Activated naive CD8-positive, alpha-beta T cell treated with anti-CD3 and anti-CD28 coated beads, Interleukin-2, amount 10 ng/mL, durations not matched to agents 7 days and 5 days (primary cell): ENCODE results near the gene MIPEP. TPM values are rescaled to one million over a fixed set of nuclear protein-coding genes. Genes with fewer than 3 reads are reported as not detected.

ENCODE experiments used
- ATAC-seq: fragments of 150-1000 bp; cut with Tn5 transposase; one replicate; pipeline ENCODE4 v1.10.0; 2021; ENCODE audit warnings: low read depth, moderate library complexity
- POLR2A ChIA-PET: fragments of 350-600 bp; sonication (Branson Sonifier 250); formaldehyde crosslinking; loops from one replicate; lab custom pipeline; 2021; ENCODE audit warnings: antibody characterized with exemption; lab: Charles Lee
- DNase-seq: peaks from one replicate; pipeline ENCODE4 v3.0.0; 2021
- H3K27ac Mint-ChIP-seq: one replicate; pipeline ENCODE4 v1.8.0; 2022; ENCODE audit warnings: mild to moderate bottlenecking, mixed read lengths
- H3K27me3 Mint-ChIP-seq: one replicate; pipeline ENCODE4 v1.8.0; 2022; ENCODE audit warnings: mild to moderate bottlenecking, moderate library complexity, mixed read lengths
- H3K36me3 Mint-ChIP-seq: one replicate; pipeline ENCODE4 v1.8.0; 2021; ENCODE audit warnings: mild to moderate bottlenecking, mixed read lengths
- H3K4me1 Mint-ChIP-seq: one replicate; pipeline ENCODE4 v1.8.0; 2021; ENCODE audit warnings: mixed read lengths
- H3K4me3 Mint-ChIP-seq: one replicate; pipeline ENCODE4 v1.8.0; 2022; ENCODE audit warnings: mild to moderate bottlenecking, moderate library complexity, mixed read lengths
- H3K9me3 Mint-ChIP-seq: one replicate; pipeline ENCODE4 v1.8.0; 2021; ENCODE audit warnings: mixed read lengths
- total RNA-seq, 2 experiments: library from RNA; stranded (reverse); gene quantifications; one replicate each; pipeline ENCODE4 v1.2.3, GENCODE V29; 2021

Gene MIPEP
- total RNA-seq, 2 experiments from 2014 or later, result 7.1 to 9.4 TPM

DNA sequence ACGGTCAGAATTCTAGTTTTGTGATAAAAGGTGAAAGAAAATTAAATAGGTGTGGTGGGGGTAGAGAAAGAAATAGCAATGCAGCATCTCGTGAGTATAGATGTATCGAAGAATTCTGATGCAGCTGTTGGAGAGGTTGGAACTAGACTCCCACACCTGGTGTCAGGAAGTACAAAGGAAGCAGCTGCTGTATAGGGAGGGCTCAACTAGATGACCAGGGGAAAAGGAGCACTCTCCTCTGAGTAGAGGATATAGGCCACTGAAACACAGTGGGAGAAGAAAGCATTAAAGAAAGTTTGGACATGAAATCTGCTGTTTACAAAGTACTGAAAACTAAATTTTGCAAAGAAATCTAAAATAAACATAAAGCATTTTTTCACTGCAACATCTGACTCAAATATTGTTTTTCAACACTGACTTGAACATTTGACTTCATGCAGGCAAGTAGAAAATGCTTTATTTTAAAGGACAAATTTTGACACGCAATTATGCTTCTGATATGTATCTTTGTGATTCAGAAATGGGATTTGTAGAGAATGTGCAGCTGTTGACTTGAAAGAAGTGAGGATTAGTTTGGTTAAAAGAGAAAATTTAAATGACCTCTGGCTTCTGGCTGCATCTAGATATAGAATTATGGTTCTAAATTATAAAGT lies 82.2 kb downstream of the MIPEP start:
- ATAC-seq (no peak), DNase-seq (no peak)
- Mint-ChIP-seq H3K4me1 (no peaks in the 10 kb centered on the region), H3K9me3 (no peaks in the 10 kb centered on the region), H3K4me3 (no peak overlapping the region), H3K36me3 (peaks cover 16% of the 10 kb centered on the region), H3K27me3 (no peaks in the 10 kb centered on the region), H3K27ac (peak overlapping the region; percentile 30)
- POLR2A ChIA-PET, result no interaction called here

DNA sequence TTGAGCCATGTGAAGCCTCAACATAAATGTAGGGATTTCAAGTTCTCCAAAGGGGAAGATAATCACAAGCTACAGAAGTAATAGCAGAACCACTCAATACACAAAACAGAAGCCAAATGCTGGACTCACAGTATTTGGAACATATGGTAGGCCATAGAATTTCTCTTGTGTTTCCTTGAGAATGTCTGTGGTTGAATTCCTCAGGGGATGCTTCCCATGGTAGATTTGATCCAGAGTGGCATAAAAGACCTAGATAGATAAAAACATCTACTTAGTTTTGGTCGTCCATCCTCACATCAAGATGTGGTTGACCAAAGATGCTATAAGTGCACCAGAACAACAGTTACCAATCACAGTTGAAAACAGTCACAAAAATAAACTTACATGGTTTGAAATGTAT lies 83.4 kb downstream of the MIPEP start:
- H3K36me3 Mint-ChIP-seq, result peaks cover 18% of the 10 kb centered on the region
- H3K27me3 Mint-ChIP-seq, result no peaks in the 10 kb centered on the region
- no peaks in the 10 kb centered on the region for H3K4me1 Mint-ChIP-seq
- H3K4me3 Mint-ChIP-seq, result no peak overlapping the region
- no peak for DNase-seq
- no peaks in the 10 kb centered on the region for H3K9me3 Mint-ChIP-seq
- no peak for ATAC-seq
- POLR2A ChIA-PET, result no interaction called here
- no peak overlapping the region for H3K27ac Mint-ChIP-seq

DNA sequence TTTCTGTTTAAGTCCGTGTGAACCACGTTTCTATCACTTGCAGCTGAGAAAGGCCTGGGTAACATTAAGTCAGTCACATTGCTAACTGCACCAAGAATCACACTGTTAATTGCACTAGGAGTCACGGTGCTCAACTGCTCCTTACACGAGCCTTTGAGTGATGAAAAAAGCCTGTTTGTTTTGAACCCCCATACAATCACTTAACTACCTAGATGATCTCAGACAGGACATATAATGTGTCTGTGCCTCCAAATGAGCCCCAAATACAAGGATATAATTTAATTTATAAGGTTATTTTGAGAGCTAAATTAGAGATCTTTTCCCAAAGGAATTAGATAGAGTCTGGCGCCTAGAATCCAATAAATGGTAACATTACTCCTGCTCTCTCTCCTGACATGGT lies 84.1 kb downstream of the MIPEP start:
- peaks cover 18% of the 10 kb centered on the region for H3K36me3 Mint-ChIP-seq
- ATAC-seq, result no peak
- POLR2A ChIA-PET, result no interaction called here
- H3K4me3 Mint-ChIP-seq, result no peak overlapping the region
- no peaks in the 10 kb centered on the region for H3K27me3 Mint-ChIP-seq
- peaks cover 3% of the 10 kb centered on the region for H3K4me1 Mint-ChIP-seq
- no peak overlapping the region for H3K27ac Mint-ChIP-seq
- H3K9me3 Mint-ChIP-seq, result no peaks in the 10 kb centered on the region
- no peak for DNase-seq

DNA sequence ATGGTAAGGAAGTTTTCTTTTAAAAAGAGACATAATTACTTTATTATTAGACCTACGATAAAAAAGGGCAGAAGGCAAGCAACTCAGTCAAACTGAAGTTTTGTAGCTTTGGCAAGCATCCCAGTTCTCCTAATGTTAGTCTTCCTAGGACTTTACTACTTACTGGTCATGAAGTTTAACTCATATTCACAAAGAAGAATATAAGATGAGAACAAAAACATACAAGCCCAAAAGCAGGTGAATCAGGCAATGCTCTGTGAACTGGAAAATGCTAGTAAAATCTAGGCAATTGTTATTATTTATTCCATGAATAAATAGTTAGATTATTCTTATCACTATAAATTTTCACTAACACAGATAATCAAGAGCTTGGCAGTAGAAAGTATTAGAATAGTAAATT lies 85.0 kb downstream of the MIPEP start:
- Mint-ChIP-seq H3K27ac (no peak overlapping the region), H3K4me1 (peaks cover 5% of the 10 kb centered on the region), H3K27me3 (no peaks in the 10 kb centered on the region), H3K9me3 (no peaks in the 10 kb centered on the region), H3K4me3 (no peak overlapping the region), H3K36me3 (peaks cover 18% of the 10 kb centered on the region)
- no peak for ATAC-seq
- no peak for DNase-seq
- POLR2A ChIA-PET, result no interaction called here

DNA sequence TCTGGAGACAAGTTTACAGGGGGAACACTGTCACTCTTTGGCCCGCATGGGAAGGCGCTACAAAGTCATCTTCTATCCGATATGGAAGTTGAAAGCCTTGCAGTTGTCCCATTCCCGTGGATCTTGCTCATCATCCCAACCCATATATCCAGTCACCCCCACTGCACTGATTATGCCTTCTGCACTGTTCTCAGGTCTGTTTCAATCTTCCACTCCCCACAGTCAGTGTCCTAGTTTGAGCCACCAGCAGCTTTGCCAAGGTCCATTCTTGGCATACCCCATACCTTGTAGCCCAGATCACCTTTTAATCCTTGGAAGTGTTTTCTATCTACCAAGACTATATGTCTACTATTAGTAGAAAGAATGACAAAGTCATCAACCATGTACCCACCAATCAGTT lies 88.1 kb downstream of the MIPEP start:
- POLR2A ChIA-PET, result no interaction called here
- ATAC-seq, result no peak
- H3K27ac Mint-ChIP-seq, result no peak overlapping the region
- H3K4me1 Mint-ChIP-seq, result peaks cover 9% of the 10 kb centered on the region
- H3K9me3 Mint-ChIP-seq, result peaks cover 3% of the 10 kb centered on the region
- H3K4me3 Mint-ChIP-seq, result no peak overlapping the region
- DNase-seq, result no peak
- no peaks in the 10 kb centered on the region for H3K27me3 Mint-ChIP-seq
- peaks cover 31% of the 10 kb centered on the region for H3K36me3 Mint-ChIP-seq

DNA sequence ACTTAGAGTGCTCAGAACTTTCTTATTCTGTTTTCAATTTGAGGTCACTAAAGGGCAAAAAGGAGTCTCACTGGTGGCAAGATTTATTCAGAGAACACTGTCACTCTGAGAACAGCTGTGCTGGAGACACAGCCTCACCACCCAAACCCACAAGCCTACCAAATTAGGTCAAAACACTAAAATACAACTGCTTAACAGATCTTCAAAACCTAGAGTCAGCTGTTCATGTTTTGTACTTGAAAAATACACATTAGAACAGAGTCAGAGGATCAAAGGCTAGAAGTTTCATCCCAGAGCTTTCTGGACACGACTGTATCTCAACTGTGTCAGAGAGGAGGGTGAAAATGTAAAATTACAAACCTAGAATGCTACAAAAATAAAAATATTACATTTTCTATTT lies 89.3 kb downstream of the MIPEP start:
- Mint-ChIP-seq H3K36me3 (peaks cover 25% of the 10 kb centered on the region), H3K9me3 (peaks cover 3% of the 10 kb centered on the region), H3K27me3 (no peaks in the 10 kb centered on the region), H3K27ac (no peak overlapping the region), H3K4me3 (no peak overlapping the region), H3K4me1 (peaks cover 9% of the 10 kb centered on the region)
- POLR2A ChIA-PET, result no interaction called here
- ATAC-seq (peak; percentile 45), DNase-seq (no peak)

DNA sequence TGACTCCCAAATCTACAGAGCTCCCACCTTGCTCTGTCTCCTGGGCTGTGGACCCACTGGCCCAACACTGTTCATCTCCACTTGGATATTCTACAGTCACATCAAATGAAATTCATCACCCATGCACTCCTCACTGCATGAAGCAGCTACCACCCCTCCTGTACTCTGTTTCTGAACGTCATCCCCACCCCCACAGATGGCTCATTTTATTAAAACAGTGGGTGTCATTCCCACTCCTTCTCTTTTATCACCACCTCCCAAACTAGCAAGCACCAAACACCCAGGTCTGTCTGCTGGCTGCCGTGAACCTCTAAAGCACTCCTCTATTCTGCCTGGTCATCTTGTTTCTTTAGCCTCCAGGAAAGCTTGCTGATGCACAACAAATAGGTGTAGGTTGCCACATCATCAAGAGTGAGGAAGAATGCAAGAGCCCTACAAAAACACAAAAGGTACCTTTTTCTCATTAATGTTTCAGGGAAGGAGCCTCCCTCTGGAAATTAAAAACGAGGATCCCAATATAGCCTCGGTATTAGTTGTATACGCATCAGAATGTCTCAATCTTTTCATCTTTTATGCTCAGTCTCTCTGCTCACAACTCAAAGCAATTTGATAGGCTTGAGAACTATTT lies 91.8 kb downstream of the MIPEP start:
- POLR2A ChIA-PET, result no interaction called here

DNA sequence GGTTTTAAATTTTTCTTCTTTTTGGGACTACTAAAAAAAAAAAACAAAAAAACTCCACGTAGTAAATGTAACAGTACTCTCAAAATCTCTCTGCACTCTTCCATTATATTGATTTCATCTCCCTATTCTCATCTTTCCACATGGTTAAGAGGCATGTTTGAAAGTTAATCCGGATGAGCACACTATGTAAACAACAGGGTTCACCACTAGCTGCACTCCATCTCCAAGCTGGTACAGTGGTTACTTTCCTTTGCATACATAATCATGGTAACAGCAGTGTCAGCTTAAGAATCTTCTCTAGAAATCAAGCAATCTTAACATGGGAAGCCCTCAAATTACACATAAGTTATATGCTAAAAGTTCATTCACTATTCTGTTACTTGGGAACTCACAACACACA lies 92.6 kb downstream of the MIPEP start:
- H3K9me3 Mint-ChIP-seq, result peaks cover 3% of the 10 kb centered on the region
- DNase-seq (no peak), ATAC-seq (no peak)
- H3K27me3 Mint-ChIP-seq, result no peaks in the 10 kb centered on the region
- H3K27ac Mint-ChIP-seq, result no peak overlapping the region
- POLR2A ChIA-PET, result no interaction called here
- peaks cover 9% of the 10 kb centered on the region for H3K4me1 Mint-ChIP-seq
- peaks cover 17% of the 10 kb centered on the region for H3K36me3 Mint-ChIP-seq
- no peak overlapping the region for H3K4me3 Mint-ChIP-seq

More for the DNA sequence above, 91.8 kb downstream of the MIPEP start:
- H3K4me3 Mint-ChIP-seq, result no peak overlapping the region
- peaks cover 9% of the 10 kb centered on the region for H3K4me1 Mint-ChIP-seq
- no peak for ATAC-seq
- no peak overlapping the region for H3K27ac Mint-ChIP-seq
- peaks cover 19% of the 10 kb centered on the region for H3K36me3 Mint-ChIP-seq
- no peak for DNase-seq
- peaks cover 3% of the 10 kb centered on the region for H3K9me3 Mint-ChIP-seq
- no peaks in the 10 kb centered on the region for H3K27me3 Mint-ChIP-seq

DNA sequence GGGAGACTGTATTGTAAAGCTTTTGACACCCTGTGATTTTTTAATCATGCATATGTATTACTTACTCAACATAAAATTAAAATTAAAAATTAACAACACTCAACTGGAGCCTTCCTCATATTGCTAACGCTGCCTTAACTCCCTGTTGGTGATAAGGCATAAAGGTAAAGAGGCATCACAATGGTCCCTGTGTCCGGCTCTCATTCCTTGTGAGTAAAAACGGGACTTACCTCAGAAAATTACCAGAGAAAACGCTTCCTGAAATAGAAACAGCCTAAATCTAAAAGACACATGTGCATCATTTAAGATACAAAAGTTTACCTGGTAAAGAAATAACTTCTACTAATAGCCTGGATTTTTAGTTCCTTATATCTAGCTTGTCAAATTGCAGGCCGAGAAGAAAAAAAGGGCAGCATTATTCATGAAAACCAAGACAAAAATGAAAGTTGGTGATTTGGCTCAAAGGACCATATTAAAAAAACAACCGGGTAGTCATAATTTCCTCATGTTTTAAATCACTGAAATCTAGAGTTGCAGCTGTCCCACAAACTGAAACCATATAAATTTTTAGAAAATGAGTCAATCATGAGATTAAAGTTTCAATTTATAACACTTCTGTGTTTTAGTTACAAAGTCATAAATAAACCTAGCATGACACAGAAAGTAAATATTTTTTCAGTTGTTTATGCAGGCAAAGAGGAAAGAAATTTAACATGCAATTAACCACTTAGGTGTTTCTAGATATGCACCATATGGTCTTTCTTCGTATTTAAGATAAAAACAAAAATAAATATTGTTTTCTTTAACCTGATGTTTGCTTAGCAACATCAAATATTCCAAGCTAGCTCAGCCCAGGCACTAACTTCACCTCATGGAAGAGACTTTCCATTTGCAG lies 94.7 kb downstream of the MIPEP start:
- Mint-ChIP-seq H3K4me3 (no peak overlapping the region), H3K9me3 (peaks cover 3% of the 10 kb centered on the region), H3K36me3 (peaks cover 15% of the 10 kb centered on the region), H3K27ac (no peak overlapping the region), H3K27me3 (no peaks in the 10 kb centered on the region), H3K4me1 (peaks cover 4% of the 10 kb centered on the region)
- DNase-seq, result no peak
- POLR2A ChIA-PET, result no interaction called here
- no peak for ATAC-seq

DNA sequence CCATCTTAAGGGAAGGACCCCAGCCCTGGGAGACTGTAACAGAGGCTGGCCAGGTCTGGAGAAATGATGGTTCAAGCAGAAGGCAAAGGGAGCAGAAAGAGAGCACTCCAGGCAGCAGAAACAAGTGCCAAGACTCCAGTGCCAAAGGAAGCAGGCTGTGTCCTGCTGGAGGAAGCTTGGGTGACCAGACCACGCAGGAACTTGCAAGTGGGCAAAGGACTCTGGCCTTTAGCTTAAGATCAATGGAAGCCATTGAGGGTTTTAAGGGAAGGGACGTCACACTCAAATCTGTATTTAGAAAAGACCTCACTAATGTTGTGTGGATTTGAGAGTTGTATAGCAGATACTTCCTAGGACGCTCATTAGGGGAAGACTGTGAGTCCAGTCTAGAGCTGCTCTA lies 95.5 kb downstream of the MIPEP start:
- POLR2A ChIA-PET, result no interaction called here
- Mint-ChIP-seq H3K4me3 (no peak overlapping the region), H3K27ac (no peak overlapping the region), H3K27me3 (no peaks in the 10 kb centered on the region), H3K36me3 (peaks cover 12% of the 10 kb centered on the region), H3K4me1 (peaks cover 4% of the 10 kb centered on the region), H3K9me3 (peaks cover 3% of the 10 kb centered on the region)
- DNase-seq (no peak), ATAC-seq (no peak)

DNA sequence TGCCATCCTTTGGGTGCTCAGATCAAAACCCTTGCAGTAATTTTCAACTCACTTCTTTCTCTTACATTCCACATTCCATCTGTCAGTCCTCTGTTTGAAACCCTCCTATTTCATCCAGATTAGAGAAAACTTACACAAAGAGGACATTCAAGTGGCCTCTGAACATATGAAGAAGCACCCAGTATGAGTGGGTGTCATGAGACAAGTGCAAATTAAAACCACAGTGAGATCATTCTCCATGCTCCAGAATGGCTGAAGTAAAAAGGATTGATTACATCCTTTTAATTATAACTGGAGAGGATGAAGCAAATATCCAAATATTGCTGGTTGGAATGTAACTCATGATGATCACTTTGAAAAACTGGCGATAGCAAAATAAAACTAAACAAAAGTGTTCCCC lies 96.5 kb downstream of the MIPEP start:
- no peak overlapping the region for H3K27ac Mint-ChIP-seq

DNA sequence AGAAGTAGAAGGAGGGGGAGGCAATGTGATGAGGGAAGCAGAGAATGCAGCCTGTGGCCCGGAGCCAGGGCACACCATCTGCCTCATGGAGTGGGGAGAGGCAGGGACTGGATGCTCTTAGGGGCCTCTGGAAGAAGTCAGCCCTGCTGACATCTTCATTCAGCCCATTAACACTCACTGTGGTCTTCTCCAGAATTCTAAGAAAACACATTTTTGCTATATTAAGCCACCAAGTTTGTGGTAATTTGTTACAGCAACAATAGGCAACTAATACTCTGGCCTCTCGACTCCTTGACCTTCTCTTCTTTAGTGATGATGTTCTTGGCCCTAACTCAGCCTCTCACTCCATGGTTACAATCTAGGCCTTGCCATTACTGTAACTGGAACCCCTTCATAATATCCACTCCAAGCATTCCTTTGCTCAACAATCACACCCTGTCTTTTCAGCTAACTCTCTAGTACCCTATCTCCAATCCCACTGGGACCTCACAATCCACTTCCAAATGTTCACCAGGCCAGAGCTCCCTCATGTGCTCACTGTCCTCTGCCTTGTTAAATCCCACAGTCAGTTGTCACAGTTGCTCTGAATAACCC lies 98.5 kb downstream of the MIPEP start:
- H3K4me1 Mint-ChIP-seq, result no peaks in the 10 kb centered on the region
- no peak for DNase-seq
- H3K27me3 Mint-ChIP-seq, result no peaks in the 10 kb centered on the region
- POLR2A ChIA-PET, result no interaction called here
- no peak for ATAC-seq
- no peaks in the 10 kb centered on the region for H3K9me3 Mint-ChIP-seq
- peaks cover 2% of the 10 kb centered on the region for H3K36me3 Mint-ChIP-seq
- no peak overlapping the region for H3K27ac Mint-ChIP-seq
- H3K4me3 Mint-ChIP-seq, result no peak overlapping the region

More for the DNA sequence above, 96.5 kb downstream of the MIPEP start:
- H3K4me3 Mint-ChIP-seq, result no peak overlapping the region
- POLR2A ChIA-PET, result no interaction called here
- DNase-seq, result no peak
- H3K9me3 Mint-ChIP-seq, result no peaks in the 10 kb centered on the region
- no peaks in the 10 kb centered on the region for H3K4me1 Mint-ChIP-seq
- no peaks in the 10 kb centered on the region for H3K27me3 Mint-ChIP-seq
- peaks cover 9% of the 10 kb centered on the region for H3K36me3 Mint-ChIP-seq
- no peak for ATAC-seq

DNA sequence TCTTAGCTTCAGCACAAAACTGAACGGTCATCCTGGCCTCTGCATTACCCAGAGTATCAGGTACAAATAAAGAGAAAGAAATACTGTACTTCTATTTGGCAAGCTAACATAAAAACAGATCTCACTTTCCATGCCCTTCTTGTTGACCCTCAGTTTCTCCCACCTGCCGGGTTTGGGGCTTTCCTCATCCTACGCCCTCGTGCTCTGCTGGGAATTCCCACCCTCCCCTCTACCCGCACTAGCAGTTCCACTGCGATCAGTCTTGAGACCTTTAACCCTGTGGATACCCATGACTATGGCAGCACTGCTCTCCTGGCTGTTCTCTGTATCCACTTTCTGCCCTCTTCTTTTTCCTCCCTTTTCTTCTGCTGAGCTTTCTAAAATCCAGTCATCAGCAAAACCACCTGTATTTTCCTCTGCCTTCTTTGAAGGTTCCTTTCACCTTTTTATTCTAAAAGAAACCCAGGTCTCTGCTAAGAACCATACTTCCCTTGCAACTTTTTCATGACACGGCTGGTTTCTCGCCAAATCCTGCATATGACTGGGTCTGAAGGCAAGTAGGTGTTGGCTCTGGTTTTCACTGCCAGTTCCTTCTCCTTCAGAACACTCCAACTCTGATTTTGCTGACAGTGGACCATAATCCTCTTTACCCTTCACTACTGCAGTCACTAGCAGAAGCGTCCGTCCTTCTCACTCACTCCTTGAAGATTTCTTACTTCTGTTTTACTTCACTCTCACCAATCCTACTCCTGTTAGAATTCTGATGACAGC lies 99.4 kb downstream of the MIPEP start:
- POLR2A ChIA-PET, result no interaction called here
- no peak for ATAC-seq
- Mint-ChIP-seq H3K27me3 (no peaks in the 10 kb centered on the region), H3K9me3 (no peaks in the 10 kb centered on the region), H3K4me3 (no peak overlapping the region), H3K4me1 (no peaks in the 10 kb centered on the region), H3K27ac (no peak overlapping the region), H3K36me3 (peaks cover 2% of the 10 kb centered on the region)
- no peak for DNase-seq
